ENCODE measurements around the gene KIRREL2.
"Not testable (repeated sequence)": the region's sequence is repeated elsewhere in the genome, so short reads cannot be mapped to it uniquely, and the experiment has no call there.

Gene KIRREL2

GRCh38 chr19:35899547-35900214, 43.0 kb downstream of the KIRREL2 start:
- peak; percentile 97 for DNase-seq (ENCODE audit: low spot score)

GRCh38 chr19:35901055-35901644, 44.4 kb downstream of the KIRREL2 start:
- no peak for DNase-seq (ENCODE audit: low spot score)

DNA sequence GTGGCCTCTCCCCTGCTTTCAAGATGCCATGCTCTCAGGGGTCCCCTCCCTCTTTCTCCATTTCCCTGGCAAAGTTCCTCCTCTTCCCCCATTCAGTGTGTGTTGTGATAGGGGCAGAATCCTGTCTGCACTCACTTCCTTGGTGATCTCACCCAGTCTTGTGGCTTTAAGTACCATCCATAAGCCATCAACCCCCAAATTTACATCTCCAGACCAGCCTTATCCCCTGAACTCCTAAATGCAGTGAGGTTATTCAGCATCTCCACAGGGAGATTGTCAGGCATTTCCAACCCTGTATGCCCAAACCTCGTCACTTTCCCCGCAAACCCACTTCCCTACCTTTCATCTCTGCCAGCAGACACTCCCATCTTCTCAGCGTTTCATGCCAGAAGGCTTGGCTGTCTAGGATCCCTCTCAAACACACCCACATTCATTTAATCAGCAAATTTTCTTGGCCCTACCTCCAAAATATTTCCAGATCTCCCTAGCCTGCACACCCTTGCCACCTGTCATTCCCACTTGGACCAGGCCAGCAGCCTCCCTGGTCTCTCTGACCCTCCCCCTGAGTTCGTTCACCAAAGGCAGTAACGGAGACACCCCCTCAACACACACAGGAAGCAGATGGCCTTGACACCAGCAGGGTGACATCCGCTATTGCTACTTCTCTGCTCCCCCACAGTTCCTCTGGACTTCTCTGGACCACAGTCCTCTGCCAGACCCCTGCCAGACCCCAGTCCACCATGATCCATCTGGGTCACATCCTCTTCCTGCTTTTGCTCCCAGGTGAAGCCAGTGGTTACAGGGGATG, 45.3 kb downstream of the KIRREL2 start, which contains the start of gene HCST:
HCST (plus strand) TSS at position 676 of the 808 bp plus-strand sequence; CDS start at position 741, 65 bp downstream.
- DNase-seq (ENCODE audit: low spot score) = no peak

- DNase-seq (ENCODE audit: low spot score) = no peak
These were observed 46.3 kb downstream of the KIRREL2 start for GRCh38 chr19:35902870-35903475.

DNA sequence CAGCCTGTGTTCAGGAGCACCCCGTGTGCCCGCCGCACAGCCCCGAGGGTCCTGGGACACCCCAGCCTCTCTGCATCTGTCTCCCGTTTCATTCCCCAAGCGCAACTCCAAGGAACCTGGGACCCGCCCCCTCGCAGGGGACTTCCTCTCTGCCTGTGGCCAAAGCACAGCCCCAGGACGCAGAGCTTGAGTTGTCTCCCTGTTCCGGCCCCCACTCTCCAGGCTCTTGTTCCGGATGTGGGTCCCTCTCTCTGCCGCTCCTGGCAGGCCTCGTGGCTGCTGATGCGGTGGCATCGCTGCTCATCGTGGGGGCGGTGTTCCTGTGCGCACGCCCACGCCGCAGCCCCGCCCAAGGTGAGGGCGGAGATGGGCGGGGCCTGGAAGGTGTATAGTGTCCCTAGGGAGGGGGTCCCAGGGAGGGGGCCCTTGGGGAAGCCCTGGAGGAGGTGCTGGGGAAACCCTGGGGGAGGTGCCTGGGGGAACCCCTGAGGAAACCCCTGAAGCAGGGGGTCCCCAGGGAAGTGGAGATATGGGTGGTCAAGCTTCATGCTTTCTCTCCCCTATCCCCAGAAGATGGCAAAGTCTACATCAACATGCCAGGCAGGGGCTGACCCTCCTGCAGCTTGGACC, 47.0 kb downstream of the KIRREL2 start:
- no peak for DNase-seq (ENCODE audit: low spot score)

- no peak for DNase-seq (ENCODE audit: low spot score)
These were observed 47.8 kb downstream of the KIRREL2 start for GRCh38 chr19:35904311-35905068.

GRCh38 chr19:35905178-35905727, 48.5 kb downstream of the KIRREL2 start:
- DNase-seq (ENCODE audit: low spot score) = no peak

DNA sequence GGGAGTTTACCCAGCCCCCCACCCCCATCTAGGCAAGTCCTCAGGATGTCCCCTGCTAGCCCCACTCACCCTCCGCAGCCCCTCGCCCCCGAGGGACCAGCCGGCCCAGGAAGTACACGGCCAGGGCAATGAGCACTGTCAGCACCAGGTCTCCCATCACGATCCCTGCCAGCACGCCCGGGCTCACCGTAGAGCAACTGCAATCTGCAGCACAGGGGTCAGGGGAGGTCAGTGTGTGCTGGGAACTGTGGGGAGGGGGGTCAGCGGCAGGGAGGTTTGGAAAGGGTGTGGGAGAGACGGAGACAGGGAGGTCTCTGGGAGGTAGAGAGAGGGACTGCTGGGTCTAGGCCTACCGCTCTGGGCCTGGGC, 50.6 kb downstream of the KIRREL2 start:
- no peak for DNase-seq (ENCODE audit: low spot score)

GRCh38 chr19:35908010-35908441, 51.3 kb downstream of the KIRREL2 start, which contains the start of gene TYROBP:
TSS of gene TYROBP (minus strand) at chr19:35908295. CDS start at chr19:35908228, 67 bp downstream.
- DNase-seq (ENCODE audit: low spot score) = no peak

DNA sequence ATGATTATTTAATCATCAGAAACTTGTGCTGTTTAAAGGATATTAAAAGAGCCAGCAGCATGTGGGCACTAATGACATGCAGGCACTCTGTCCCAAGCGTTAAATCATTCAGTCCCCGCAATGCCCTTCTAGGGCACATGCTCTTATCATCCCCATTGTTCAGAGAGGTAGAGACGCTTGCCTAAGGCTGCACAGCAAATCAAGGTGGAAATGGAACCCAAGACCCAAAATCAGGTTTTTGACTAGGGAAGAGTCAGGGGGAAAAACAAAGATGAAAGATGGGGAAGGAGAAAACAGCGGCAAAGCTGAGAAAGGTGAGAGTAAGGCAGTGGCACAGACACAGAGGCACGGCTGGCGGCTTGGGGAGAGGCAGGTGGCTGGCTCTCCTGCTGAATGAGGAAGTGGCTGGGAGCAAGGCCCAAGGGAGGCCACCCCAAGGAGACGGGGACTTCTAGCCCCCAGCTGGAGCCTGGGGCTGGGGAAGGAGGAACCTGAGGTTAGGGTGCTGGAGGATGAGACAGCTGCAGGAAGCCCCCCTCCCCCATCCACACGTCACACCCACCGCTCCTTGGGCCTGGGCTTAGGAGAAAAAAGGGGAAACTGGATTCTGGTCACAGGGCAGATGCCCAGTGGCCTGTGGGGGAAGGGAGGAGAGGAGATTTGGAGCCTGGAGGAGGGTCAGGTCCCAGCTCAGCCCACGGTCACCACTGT, 52.4 kb downstream of the KIRREL2 start:
- DNase-seq (ENCODE audit: low spot score) = no peak

DNA sequence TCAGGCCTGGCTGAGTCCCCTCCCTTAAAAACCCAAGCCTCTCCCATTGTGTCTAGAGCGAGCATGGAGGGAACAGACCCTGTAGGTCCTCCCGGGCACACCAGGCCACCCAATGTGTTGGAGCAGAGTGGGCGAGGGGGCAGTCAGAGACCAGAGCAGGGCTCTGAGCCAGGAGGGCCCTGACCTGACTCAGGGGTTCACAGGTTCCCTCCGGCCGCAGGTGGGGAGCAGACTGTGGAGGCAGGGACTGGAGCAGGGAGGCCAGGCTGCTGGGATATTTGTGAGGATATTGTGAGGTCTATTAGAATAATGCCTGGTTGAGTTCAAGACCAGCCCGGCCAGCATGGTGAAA, 52.9 kb downstream of the KIRREL2 start:
- no peak for DNase-seq (ENCODE audit: low spot score)

DNA sequence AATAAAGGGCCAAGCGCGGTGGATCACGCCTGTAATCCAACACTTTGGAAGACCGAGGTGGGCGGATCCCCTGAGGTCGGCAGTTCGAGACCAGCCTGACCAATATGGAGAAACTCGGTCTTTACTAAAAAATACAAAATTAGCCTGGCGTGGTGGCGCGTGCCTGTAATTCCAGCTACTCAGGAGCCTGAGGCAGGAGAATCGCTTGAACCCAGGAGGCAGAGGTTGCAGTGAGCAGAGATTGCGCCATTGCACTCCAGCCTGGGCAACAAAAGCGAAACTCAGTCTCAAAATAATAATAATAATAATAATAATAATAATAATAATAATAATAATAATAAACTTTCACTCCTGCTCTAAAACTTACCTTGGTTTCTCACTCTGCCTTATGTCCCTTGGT, 53.6 kb downstream of the KIRREL2 start:
- not testable (repeated sequence) for DNase-seq (ENCODE audit: low spot score)

DNA sequence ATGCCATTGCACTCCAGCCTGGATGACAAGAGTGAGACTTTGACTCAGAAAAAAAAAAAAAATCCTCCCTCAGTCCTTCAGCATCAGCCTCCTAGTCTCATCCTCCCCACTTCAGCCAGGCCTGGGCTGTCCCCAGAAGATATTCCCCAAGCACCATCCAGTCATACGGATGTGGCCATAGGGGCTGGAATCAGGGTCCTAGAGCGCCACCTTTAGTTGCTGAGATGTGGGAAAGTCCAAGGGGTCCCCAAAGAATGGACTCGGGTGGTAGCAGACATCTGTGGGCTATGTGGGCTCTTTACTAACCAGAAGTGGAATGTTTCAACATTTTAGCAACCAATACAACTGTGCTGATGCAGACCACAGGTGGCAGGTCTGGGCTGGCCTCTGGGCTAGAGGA, 54.5 kb downstream of the KIRREL2 start:
- DNase-seq (ENCODE audit: low spot score) = no peak

DNA sequence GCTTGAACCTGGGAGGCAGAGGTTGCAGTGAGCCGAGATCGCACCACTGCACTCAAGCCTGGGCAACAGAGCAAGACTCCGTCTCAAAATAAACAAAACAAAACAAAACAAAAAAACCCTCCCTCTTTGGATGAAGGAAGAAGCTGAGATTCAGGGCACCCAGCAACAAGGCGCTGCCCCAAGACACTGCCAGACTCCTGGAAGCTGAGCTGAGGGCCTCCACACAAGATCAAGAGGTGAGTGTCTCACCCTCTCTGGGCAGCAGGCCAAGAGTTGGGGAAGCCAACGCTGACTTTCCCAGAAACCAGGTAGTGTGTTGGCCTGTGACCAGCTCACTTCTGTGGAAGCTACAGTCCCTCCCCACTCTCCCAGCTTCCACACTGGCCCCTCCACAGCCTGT, 55.1 kb downstream of the KIRREL2 start:
- DNase-seq (ENCODE audit: low spot score) = no peak

GRCh38 chr19:35913589-35913988, 56.9 kb downstream of the KIRREL2 start:
- no peak for DNase-seq (ENCODE audit: low spot score)

DNA sequence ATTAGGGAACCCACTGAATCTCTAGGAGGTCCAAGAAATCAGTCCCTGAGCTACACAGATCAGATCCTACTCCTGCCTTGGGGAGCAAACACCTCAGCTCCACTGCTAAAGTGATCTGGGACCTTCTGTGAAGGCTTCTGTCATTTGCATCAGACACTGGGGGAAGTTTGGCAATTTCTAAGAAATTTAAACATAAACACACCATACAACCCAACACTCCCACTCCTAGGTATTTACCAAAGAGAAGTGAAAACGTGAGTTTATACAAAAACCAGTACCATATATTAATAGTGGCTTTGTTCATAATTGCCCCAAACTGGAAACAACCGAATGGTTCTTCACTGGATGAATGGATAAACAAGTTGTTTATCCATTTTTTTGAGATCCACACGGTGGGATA, 58.7 kb downstream of the KIRREL2 start:
- DNase-seq (ENCODE audit: low spot score) = no peak
